Breast epithelium (tissue), 4 donors: ENCODE measurements around the gene YES1. TPM values are rescaled to one million over a fixed set of nuclear protein-coding genes. Genes with fewer than 3 reads are reported as not detected.
"Not testable (repeated sequence)": the region's sequence is repeated elsewhere in the genome, so short reads cannot be mapped to it uniquely, and the experiment has no call there.

ENCODE experiments used
- DNase-seq, 2 donors: peaks; one replicate each; pipeline ENCODE4 v3.0.0-alpha.2; 2019; ENCODE audit warnings: low spot score in 2 of 2
- H3K27ac ChIP-seq, 2 donors: fragments of 200-600 bp; sonication (generic) in 1 of 2; one replicate each; pipeline ENCODE4 v1.5.1; 2016 to 2019; ENCODE audit warnings: mild to moderate bottlenecking in 1 of 2
- H3K27me3 ChIP-seq, 2 donors: fragments of 200-600 bp; sonication (generic) in 1 of 2; one replicate each; pipeline versions ENCODE4 v1.5.1 to v1.6.0; 2017 to 2019; ENCODE audit warnings: control low read depth in 1 of 2, mild to moderate bottlenecking in 1 of 2
- H3K36me3 ChIP-seq: fragments of 200-600 bp; one replicate; pipeline ENCODE4 v1.5.1; 2019
- H3K4me1 ChIP-seq, 2 donors: fragments of 200-600 bp; sonication (generic); one replicate each; pipeline ENCODE4 v1.5.1; 2016 to 2019; ENCODE audit warnings: control low read depth in 1 of 2
- H3K4me3 ChIP-seq, 3 donors: fragments of 200-600 bp; sonication (generic); 1 replicate in 2 of 3; 2 replicates in 1 of 3; pipeline ENCODE4 v1.5.1; 2016 to 2019; ENCODE audit warnings: mild to moderate bottlenecking in 3 of 3, moderate library complexity in 2 of 3
- H3K9me3 ChIP-seq, 2 donors: fragments of 200-600 bp; sonication (generic) in 1 of 2; one replicate each; pipeline ENCODE4 v1.5.1; 2016 to 2019; ENCODE audit warnings: control low read depth in 1 of 2
- POLR2A ChIP-seq: fragments of 450-650 bp; IDR thresholded peaks from one replicate; pipeline ENCODE4 v1.6.1; 2016; ENCODE audit warnings: antibody characterized with exemption, mild to moderate bottlenecking, moderate library complexity
- POLR2AphosphoS5 ChIP-seq, 3 donors: sonication (generic); formaldehyde crosslinking; IDR thresholded peaks; one replicate each; pipeline ENCODE4 v1.6.1; 2017; ENCODE audit warnings: antibody characterized with exemption in 3 of 3
- intact Hi-C: fragments of 100-400 bp; cut with DNase I; formaldehyde crosslinking; loops from one replicate; pipeline ENCODE4 v1.15.1; 2023; ENCODE audit warnings: low total_unique reads
- total RNA-seq, 3 donors: library from RNA; depleted of rRNA; stranded (reverse); fragments of >200 nt; gene quantifications; one replicate each; pipeline ENCODE4 v1.1.0, GENCODE V29; 2016
- TF ChIP-seq, protein P1 (sequence below), 3 donors: fragments of 450-650 bp; IDR thresholded peaks; one replicate each; pipeline ENCODE4 v1.5.1; 2016 to 2017; ENCODE audit warnings: antibody characterized with exemption in 3 of 3, mild to moderate bottlenecking in 3 of 3, moderate library complexity in 3 of 3

YES1 gene
- total RNA-seq, 3 donors from 2014 or later = 108 to 150 (median 136) TPM

- no peaks in the 10 kb centered on the region for H3K36me3 ChIP-seq
- H3K27ac ChIP-seq = no peak overlapping the region
- no peaks in the 10 kb centered on the region for H3K9me3 ChIP-seq
- intact Hi-C loops = no loop called here
- H3K4me3 ChIP-seq = no peak overlapping the region
- TF ChIP-seq POLR2A (no peak), POLR2AphosphoS5 (IDR thresholded peaks at IDR 0.05) (no peak)
- TF ChIP-seq, protein P1, sequence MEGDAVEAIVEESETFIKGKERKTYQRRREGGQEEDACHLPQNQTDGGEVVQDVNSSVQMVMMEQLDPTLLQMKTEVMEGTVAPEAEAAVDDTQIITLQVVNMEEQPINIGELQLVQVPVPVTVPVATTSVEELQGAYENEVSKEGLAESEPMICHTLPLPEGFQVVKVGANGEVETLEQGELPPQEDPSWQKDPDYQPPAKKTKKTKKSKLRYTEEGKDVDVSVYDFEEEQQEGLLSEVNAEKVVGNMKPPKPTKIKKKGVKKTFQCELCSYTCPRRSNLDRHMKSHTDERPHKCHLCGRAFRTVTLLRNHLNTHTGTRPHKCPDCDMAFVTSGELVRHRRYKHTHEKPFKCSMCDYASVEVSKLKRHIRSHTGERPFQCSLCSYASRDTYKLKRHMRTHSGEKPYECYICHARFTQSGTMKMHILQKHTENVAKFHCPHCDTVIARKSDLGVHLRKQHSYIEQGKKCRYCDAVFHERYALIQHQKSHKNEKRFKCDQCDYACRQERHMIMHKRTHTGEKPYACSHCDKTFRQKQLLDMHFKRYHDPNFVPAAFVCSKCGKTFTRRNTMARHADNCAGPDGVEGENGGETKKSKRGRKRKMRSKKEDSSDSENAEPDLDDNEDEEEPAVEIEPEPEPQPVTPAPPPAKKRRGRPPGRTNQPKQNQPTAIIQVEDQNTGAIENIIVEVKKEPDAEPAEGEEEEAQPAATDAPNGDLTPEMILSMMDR (IDR thresholded peaks at IDR 0.05) = no peak
- no peak for DNase-seq
- no peaks in the 10 kb centered on the region for H3K27me3 ChIP-seq
- no peaks in the 10 kb centered on the region for H3K4me1 ChIP-seq
Measured at GRCh38 chr18:732371-732770, 79.7 kb downstream of the YES1 start.

DNA sequence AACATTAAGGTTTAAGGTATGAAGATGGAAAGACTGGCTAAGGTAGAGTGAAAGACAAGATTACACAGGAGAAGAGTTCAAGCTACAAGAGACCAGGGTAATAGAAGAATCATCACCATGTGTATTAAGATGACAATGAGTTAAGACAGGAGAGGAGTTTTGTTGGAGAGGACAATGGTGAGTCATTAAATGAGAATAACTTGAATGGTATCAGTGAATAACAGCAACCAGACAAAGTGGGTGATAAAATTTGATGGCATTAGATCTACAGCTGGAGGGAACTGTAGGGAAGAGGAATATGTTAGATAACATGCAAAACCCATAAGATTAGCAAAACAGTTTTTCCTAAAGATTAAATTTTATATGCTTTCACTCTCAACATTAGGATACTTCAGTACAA is 80.9 kb downstream of the YES1 start:
- intact Hi-C loops = no loop called here
- no peak for DNase-seq
- H3K36me3 ChIP-seq = no peaks in the 10 kb centered on the region

GRCh38 chr18:730692-731091 is 81.3 kb downstream of the YES1 start:
- no peak overlapping the region for H3K4me3 ChIP-seq
- H3K27me3 ChIP-seq = no peaks in the 10 kb centered on the region
- no peaks in the 10 kb centered on the region for H3K9me3 ChIP-seq
- H3K36me3 ChIP-seq = no peaks in the 10 kb centered on the region
- intact Hi-C loops = no loop called here
- DNase-seq = no peak
- TF ChIP-seq, protein P1 (IDR thresholded peaks at IDR 0.05) = no peak
- TF ChIP-seq POLR2A (no peak), POLR2AphosphoS5 (IDR thresholded peaks at IDR 0.05) (no peak)
- no peak overlapping the region for H3K27ac ChIP-seq
- no peaks in the 10 kb centered on the region for H3K4me1 ChIP-seq

More for the DNA sequence above, 80.9 kb downstream of the YES1 start:
- no peak for TF ChIP-seq POLR2A
- no peak for TF ChIP-seq POLR2AphosphoS5 (IDR thresholded peaks at IDR 0.05)
- TF ChIP-seq, protein P1 (IDR thresholded peaks at IDR 0.05) = no peak
- no peaks in the 10 kb centered on the region for H3K27me3 ChIP-seq
- H3K4me3 ChIP-seq = no peak overlapping the region
- H3K4me1 ChIP-seq = no peaks in the 10 kb centered on the region
- no peaks in the 10 kb centered on the region for H3K9me3 ChIP-seq
- H3K27ac ChIP-seq = no peak overlapping the region

GRCh38 chr18:730120-730519 is 81.9 kb downstream of the YES1 start:
- H3K4me3 ChIP-seq, H3K27me3 ChIP-seq, H3K9me3 ChIP-seq, H3K27ac ChIP-seq, intact Hi-C loops, H3K36me3 ChIP-seq, DNase-seq, H3K4me1 ChIP-seq: not testable (repeated sequence)

DNA sequence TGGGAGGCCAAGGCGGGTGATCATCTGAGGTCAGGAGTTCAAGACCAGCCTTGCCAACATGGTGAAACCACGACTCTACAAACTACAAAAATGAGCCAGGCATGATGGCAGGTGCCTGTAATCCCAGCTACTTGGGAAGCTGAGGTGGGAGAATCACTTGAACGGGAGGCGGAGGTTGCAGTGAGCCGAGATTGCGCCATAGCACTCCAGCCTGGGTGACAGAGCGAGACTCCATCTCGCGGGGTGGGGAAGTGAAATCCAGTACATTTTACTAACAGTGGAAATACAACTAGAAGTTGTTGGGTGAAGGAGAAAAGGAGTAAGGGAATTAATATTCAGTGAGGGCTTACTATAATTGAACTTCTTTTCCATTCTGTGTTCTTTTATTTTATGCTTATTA is 86.4 kb downstream of the YES1 start:
- DNase-seq = no peak
- intact Hi-C loops = no loop called here
- H3K4me1 ChIP-seq = no peaks in the 10 kb centered on the region
- H3K4me3 ChIP-seq = no peak overlapping the region
- no peak overlapping the region for H3K27ac ChIP-seq
- no peaks in the 10 kb centered on the region for H3K27me3 ChIP-seq
- no peak for TF ChIP-seq POLR2A
- TF ChIP-seq, protein P1 (IDR thresholded peaks at IDR 0.05) = no peak
- TF ChIP-seq POLR2AphosphoS5 (IDR thresholded peaks at IDR 0.05) = no peak
- no peaks in the 10 kb centered on the region for H3K36me3 ChIP-seq
- no peaks in the 10 kb centered on the region for H3K9me3 ChIP-seq

- no peaks in the 10 kb centered on the region for H3K4me1 ChIP-seq
- no peak overlapping the region for H3K27ac ChIP-seq
- H3K36me3 ChIP-seq = no peaks in the 10 kb centered on the region
- H3K27me3 ChIP-seq = no peaks in the 10 kb centered on the region
- DNase-seq = no peak
- no peaks in the 10 kb centered on the region for H3K9me3 ChIP-seq
- H3K4me3 ChIP-seq = no peak overlapping the region
- no peak for TF ChIP-seq POLR2A
- TF ChIP-seq POLR2AphosphoS5 (IDR thresholded peaks at IDR 0.05) = no peak
- intact Hi-C loops = no loop called here
Measured at GRCh38 chr18:723541-724080, 88.4 kb downstream of the YES1 start.
